Smooth muscle cell (in vitro differentiated cells): ENCODE results near the gene CDH10. TPM values are rescaled to one million over a fixed set of nuclear protein-coding genes. Genes with fewer than 3 reads are reported as not detected.

ENCODE experiments used
- DNase-seq: peaks from one replicate; lab custom pipeline; 2025; ENCODE audit not compliant: unreplicated experiment; lab: John Stamatoyannopoulos, UW
- H2AFZ ChIP-seq: fragments of 200-600 bp; sonication (generic); 2 replicates; pipeline ENCODE4 v1.6.0; 2016; ENCODE audit warnings: antibody characterized with exemption, low read depth, mild to moderate bottlenecking
- H3F3A ChIP-seq: fragments of 200-600 bp; sonication (generic); 2 replicates; pipeline ENCODE4 v1.6.0; 2017; ENCODE audit warnings: antibody characterized with exemption, low read depth
- H3K27ac ChIP-seq: fragments of 200-600 bp; sonication (generic); 2 replicates; pipeline ENCODE4 v1.5.1; 2016; ENCODE audit warnings: low read depth, mild to moderate bottlenecking
- H3K27me3 ChIP-seq: fragments of 200-600 bp; sonication (generic); 2 replicates; pipeline ENCODE4 v1.6.1; 2016; ENCODE audit warnings: low read depth, mild to moderate bottlenecking
- H3K36me3 ChIP-seq: fragments of 200-600 bp; sonication (generic); 2 replicates; pipeline ENCODE4 v1.5.1; 2016; ENCODE audit warnings: low read depth
- H3K4me1 ChIP-seq: fragments of 200-600 bp; sonication (generic); 2 replicates; pipeline ENCODE4 v1.5.1; 2016; ENCODE audit warnings: low read depth
- H3K4me2 ChIP-seq: fragments of 200-600 bp; sonication (generic); 2 replicates; pipeline ENCODE4 v1.6.0; 2016; ENCODE audit warnings: mild to moderate bottlenecking
- H3K4me3 ChIP-seq: fragments of 200-600 bp; sonication (generic); 2 replicates; pipeline ENCODE4 v1.5.1; 2016; ENCODE audit warnings: mild to moderate bottlenecking
- H3K79me2 ChIP-seq: fragments of 200-600 bp; sonication (generic); 2 replicates; pipeline ENCODE4 v1.6.0; 2016; ENCODE audit warnings: low read depth, mild to moderate bottlenecking
- H3K9ac ChIP-seq: fragments of 200-600 bp; sonication (generic); 2 replicates; pipeline ENCODE4 v1.6.0; 2016; ENCODE audit warnings: low read depth
- H3K9me3 ChIP-seq: fragments of 200-600 bp; sonication (generic); replicated peaks from 2 replicates; pipeline ENCODE4 v1.5.1; 2016; ENCODE audit warnings: low read depth
- H4K20me1 ChIP-seq: fragments of 200-600 bp; sonication (generic); 2 replicates; pipeline ENCODE4 v1.6.0; 2016; ENCODE audit warnings: low read depth
- WGBS: methylation state at CpG from one replicate; pipeline ENCODE4 v1.1.7; 2016; ENCODE audit warnings: low lambda C conversion rate; 5-methylcytosine and 5-hydroxymethylcytosine counted together
- polyA plus RNA-seq: library from polyadenylated mRNA; unstranded; fragments of >200 nt; fragmentation: Nextera tagmentation; extraction: Ambion mirVana; gene quantifications from 2 replicates; pipeline ENCODE4 v1.2.1, GENCODE V29; 2016
- total RNA-seq: library from RNA; depleted of rRNA; stranded (reverse); fragments of >200 nt; gene quantifications from 2 replicates; pipeline ENCODE4 v1.2.3, GENCODE V29; 2014
- TF ChIP-seq, protein P1 (sequence below): fragments of 200-600 bp; sonication (generic); IDR thresholded peaks from 2 replicates; pipeline ENCODE4 v1.5.1; 2017; ENCODE audit warnings: borderline replicate concordance, mild to moderate bottlenecking, antibody characterized with exemption; ENCODE audit not compliant: insufficient read depth, poor library complexity, severe bottlenecking

CDH10 gene
- total and polyA plus RNA-seq, 2 experiments from 2014 or later, result 0.66 to 2.2 TPM

DNA sequence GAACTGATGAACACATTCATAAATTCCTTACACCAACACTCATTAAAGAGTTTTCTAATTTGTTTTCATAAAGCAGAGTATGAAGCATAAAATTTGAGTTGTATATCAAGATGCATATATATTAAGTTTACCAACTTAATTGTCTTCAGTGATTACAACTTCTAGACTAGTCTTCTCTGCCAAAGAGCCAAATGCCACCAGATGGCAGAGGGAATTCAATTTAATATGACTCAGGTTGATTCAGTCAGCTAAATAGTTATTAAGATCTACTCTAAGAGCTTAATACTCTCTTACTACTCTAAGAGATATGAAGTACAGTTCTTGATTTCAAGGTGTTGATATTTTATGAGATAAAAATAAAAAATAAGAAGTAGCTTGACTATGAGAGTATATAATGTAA lies 53.4 kb downstream of the CDH10 start:
- H3K4me1 ChIP-seq, result no peaks in the 10 kb centered on the region
- no peaks in the 10 kb centered on the region for H3K36me3 ChIP-seq
- H3K4me3 ChIP-seq, result no peak overlapping the region
- TF ChIP-seq, protein P1, sequence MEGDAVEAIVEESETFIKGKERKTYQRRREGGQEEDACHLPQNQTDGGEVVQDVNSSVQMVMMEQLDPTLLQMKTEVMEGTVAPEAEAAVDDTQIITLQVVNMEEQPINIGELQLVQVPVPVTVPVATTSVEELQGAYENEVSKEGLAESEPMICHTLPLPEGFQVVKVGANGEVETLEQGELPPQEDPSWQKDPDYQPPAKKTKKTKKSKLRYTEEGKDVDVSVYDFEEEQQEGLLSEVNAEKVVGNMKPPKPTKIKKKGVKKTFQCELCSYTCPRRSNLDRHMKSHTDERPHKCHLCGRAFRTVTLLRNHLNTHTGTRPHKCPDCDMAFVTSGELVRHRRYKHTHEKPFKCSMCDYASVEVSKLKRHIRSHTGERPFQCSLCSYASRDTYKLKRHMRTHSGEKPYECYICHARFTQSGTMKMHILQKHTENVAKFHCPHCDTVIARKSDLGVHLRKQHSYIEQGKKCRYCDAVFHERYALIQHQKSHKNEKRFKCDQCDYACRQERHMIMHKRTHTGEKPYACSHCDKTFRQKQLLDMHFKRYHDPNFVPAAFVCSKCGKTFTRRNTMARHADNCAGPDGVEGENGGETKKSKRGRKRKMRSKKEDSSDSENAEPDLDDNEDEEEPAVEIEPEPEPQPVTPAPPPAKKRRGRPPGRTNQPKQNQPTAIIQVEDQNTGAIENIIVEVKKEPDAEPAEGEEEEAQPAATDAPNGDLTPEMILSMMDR, result no peak
- no peak overlapping the region for H2AFZ ChIP-seq
- DNase-seq, result no peak
- no peaks in the 10 kb centered on the region for H3K9me3 ChIP-seq
- no peak overlapping the region for H3K9ac ChIP-seq
- H3K27ac ChIP-seq, result no peak overlapping the region
- no peaks in the 10 kb centered on the region for H3K79me2 ChIP-seq
- no peaks in the 10 kb centered on the region for H3K27me3 ChIP-seq
- H3K4me2 ChIP-seq, result no peak overlapping the region
- no peaks in the 10 kb centered on the region for H3F3A ChIP-seq
- H4K20me1 ChIP-seq, result no peaks in the 10 kb centered on the region

DNA sequence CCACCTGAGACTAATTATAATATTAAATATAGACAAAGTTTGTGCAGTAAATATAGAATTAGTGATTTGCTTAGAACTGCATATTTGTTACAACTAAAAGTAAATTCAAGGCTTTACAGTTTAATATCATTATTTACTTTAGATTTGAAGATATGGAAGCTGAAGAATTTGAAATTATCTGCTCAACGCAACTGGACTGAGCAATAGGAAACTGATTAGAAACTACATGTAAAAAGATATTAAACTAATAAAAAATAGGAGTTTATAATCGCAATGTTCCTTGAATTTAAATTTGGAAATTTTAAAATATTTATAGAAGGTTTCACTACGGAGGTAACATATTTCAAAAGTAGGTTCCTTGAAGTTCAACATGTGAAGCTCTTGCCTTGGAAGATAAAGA lies 55.2 kb downstream of the CDH10 start:
- Histone ChIP-seq H3K27ac (no peak overlapping the region), H3K4me3 (no peak overlapping the region), H4K20me1 (no peaks in the 10 kb centered on the region), H3K27me3 (no peaks in the 10 kb centered on the region), H3K4me1 (no peaks in the 10 kb centered on the region), H2AFZ (no peak overlapping the region), H3K79me2 (no peaks in the 10 kb centered on the region), H3K4me2 (no peak overlapping the region), H3K9ac (no peak overlapping the region), H3K9me3 (no peaks in the 10 kb centered on the region), H3K36me3 (no peaks in the 10 kb centered on the region), H3F3A (no peaks in the 10 kb centered on the region)
- 87% methylated on average over 3 of the region's 3 CpGs for WGBS
- TF ChIP-seq, protein P1, result no peak
- DNase-seq, result no peak

DNA sequence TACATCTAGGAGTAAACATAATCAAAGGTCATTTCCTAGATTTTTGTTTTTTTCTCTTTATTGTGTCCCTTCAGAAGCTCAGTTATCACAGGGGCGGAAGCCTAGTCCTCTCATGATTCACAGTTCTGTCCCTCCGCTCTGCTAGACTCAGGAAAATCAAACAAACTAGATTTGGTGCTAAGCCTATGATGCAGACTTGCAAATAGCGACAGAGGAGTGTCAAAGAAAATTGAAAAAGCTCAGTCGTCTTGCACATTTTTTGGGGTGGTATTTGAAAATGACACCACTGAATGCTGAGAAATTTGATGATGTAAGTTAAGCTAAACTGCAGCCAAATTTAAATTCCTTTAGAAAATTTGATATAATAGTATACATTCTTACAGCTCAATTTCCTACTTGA lies 59.0 kb downstream of the CDH10 start:
- Histone ChIP-seq H2AFZ (no peak overlapping the region), H3K4me2 (no peak overlapping the region), H3K9ac (no peak overlapping the region), H3K27ac (no peak overlapping the region), H3K27me3 (no peaks in the 10 kb centered on the region), H4K20me1 (no peaks in the 10 kb centered on the region), H3K4me1 (no peaks in the 10 kb centered on the region), H3K79me2 (no peaks in the 10 kb centered on the region), H3K4me3 (no peak overlapping the region), H3K36me3 (no peaks in the 10 kb centered on the region), H3K9me3 (no peaks in the 10 kb centered on the region), H3F3A (no peaks in the 10 kb centered on the region)
- TF ChIP-seq, protein P1, result no peak
- WGBS, result 87% methylated on average over 4 of the region's 4 CpGs
- no peak for DNase-seq

DNA sequence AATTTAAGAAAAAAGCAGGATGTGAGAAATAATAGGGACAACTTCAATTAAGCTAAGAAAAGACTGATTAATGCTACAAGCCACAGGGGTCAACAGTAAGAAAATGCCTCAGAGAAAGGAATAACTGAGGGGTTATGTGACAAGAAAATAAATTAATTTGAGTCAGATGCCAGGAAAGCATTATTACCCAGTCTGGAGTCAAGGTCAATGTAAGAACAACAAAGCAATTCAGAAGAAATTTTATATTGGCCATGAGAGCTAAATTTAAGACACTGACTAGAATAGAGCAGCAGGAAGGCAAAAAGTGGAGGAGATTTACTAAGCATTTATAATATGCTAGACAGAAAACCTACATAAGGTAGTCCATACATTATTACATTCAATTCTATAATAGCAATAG lies 73.5 kb downstream of the CDH10 start:
- Histone ChIP-seq H3K79me2 (no peaks in the 10 kb centered on the region), H3F3A (no peaks in the 10 kb centered on the region), H3K9me3 (no peaks in the 10 kb centered on the region), H4K20me1 (no peaks in the 10 kb centered on the region), H3K4me3 (no peak overlapping the region), H3K27ac (no peak overlapping the region), H3K36me3 (no peaks in the 10 kb centered on the region), H3K4me1 (no peaks in the 10 kb centered on the region), H3K27me3 (no peaks in the 10 kb centered on the region), H3K4me2 (no peak overlapping the region), H2AFZ (no peak overlapping the region), H3K9ac (no peak overlapping the region)
- TF ChIP-seq, protein P1, result no peak
- no peak for DNase-seq
